SK-N-MC (cell line): Measurements from ENCODE around the gene PAX5.
"Not testable (repeated sequence)": the region's sequence is repeated elsewhere in the genome, so short reads cannot be mapped to it uniquely, and the experiment has no call there.

ENCODE experiments used
- EZH2 ChIP-seq: fragments of 200-600 bp; sonication (generic); IDR thresholded peaks from one replicate; pipeline ENCODE4 v1.6.1; 2017; ENCODE audit warnings: antibody characterized with exemption
- POLR2AphosphoS5 ChIP-seq: IDR thresholded peaks from 2 replicates; pipeline ENCODE4 v1.6.1; 2012; ENCODE audit warnings: mild to moderate bottlenecking, low read depth, low read length, borderline replicate concordance

DNA sequence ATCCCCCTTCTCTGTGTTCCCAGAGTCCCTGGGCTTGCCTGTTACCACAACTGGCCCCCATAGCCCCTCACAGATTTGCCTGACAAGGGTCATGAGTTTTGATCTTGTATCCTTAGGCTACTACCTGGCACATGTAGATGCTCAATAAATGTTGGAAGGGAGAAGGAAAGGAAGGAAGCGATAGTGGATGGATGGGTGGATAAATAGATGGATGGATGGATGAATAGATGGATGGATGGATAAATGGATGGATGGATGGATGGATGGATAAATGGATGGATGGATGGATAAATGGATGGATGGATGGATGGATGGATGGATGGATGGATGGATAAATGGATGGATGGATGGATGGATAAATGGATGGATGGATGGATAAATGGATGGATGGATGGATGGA, 164.5 kb downstream of the PAX5 start:
- TF ChIP-seq EZH2, POLR2AphosphoS5: not testable (repeated sequence)
